Breast epithelium (tissue), 3 donors: Measurements from ENCODE around the gene TMEM35B.

Experiments used
- CTCF ChIP-seq, 3 donors: fragments of 450-650 bp; IDR thresholded peaks; one replicate each; pipeline ENCODE4 v1.5.1; 2016 to 2017; ENCODE audit warnings: antibody characterized with exemption in 3 of 3, mild to moderate bottlenecking in 3 of 3, moderate library complexity in 3 of 3
- POLR2A ChIP-seq: fragments of 450-650 bp; IDR thresholded peaks from one replicate; pipeline ENCODE4 v1.6.1; 2016; ENCODE audit warnings: antibody characterized with exemption, mild to moderate bottlenecking, moderate library complexity

GRCh38 chr1:34994878-34995277 is 9.7 kb upstream of the TMEM35B start:
- TF ChIP-seq CTCF (IDR thresholded peaks at IDR 0.05): no peak
- no peak for TF ChIP-seq POLR2A
